SK-N-SH (cell line): ENCODE data around the gene AIRE. TPM values are rescaled to one million over a fixed set of nuclear protein-coding genes. Genes with fewer than 3 reads are reported as not detected.

Experiments used
- CTCF ChIA-PET: fragments of 300-600, 350-600 bp; formaldehyde crosslinking; extraction: SDS; loops from one replicate; lab custom pipeline; 2021; lab: Yijun Ruan, JAX
- POLR2A ChIA-PET: fragments of 350-600 bp; sonication (Branson Sonifier 250); formaldehyde crosslinking; extraction: SDS; loops from one replicate; lab custom pipeline; 2020; ENCODE audit warnings: antibody characterized with exemption, inconsistent platforms; lab: Yijun Ruan, JAX
- DNase-seq: peaks from one replicate; pipeline ENCODE4 v3.0.0; 2012
- H2AFZ ChIP-seq: fragments of 200-600 bp; sonication (generic); 2 replicates; pipeline ENCODE4 v1.8.1; 2016; ENCODE audit warnings: antibody characterized with exemption, mild to moderate bottlenecking, low read depth
- H3F3A ChIP-seq: fragments of 200-600 bp; sonication (generic); replicated peaks from 2 replicates; pipeline ENCODE3; 2016; ENCODE audit warnings: antibody characterized with exemption, mild to moderate bottlenecking; ENCODE audit not compliant: insufficient read depth
- H3K27ac ChIP-seq, 2 experiments: fragments of 200-500 bp in 1 of 2; fragments of 200-600 bp in 1 of 2; sonication (Bioruptor generic) in 1 of 2; sonication (generic), shearing (Covaris generic) in 1 of 2; 2 replicates each; pipeline versions ENCODE4 v1.5.1 to v1.6.1; 2014 to 2016; ENCODE audit warnings: low read depth in 2 of 2, inconsistent platforms in 1 of 2, low read length in 1 of 2, mild to moderate bottlenecking in 1 of 2, mixed read lengths in 1 of 2
- H3K27me3 ChIP-seq: fragments of 200-600 bp; sonication (generic), shearing (Covaris generic); 2 replicates; pipeline ENCODE4 v1.6.1; 2016; ENCODE audit warnings: mixed run types; ENCODE audit not compliant: insufficient read depth
- H3K36me3 ChIP-seq, 2 experiments: fragments of 200-500 bp in 1 of 2; fragments of 200-600 bp in 1 of 2; sonication (Bioruptor generic) in 1 of 2; sonication (generic) in 1 of 2; replicated peaks in 1 of 2; 2 replicates each; pipeline versions ENCODE3 to v1.5.1; 2014 to 2016; ENCODE audit warnings: low read length in 1 of 2, mild to moderate bottlenecking in 1 of 2; ENCODE audit not compliant: insufficient read depth in 2 of 2, control insufficient read depth in 1 of 2
- H3K4me1 ChIP-seq, 2 experiments: fragments of 200-500 bp in 1 of 2; fragments of 200-600 bp in 1 of 2; sonication (Bioruptor generic) in 1 of 2; sonication (generic), shearing (Covaris generic) in 1 of 2; 2 replicates each; pipeline versions ENCODE4 v1.5.1 to v1.6.1; 2014 to 2016; ENCODE audit warnings: low read depth in 1 of 2, low read length in 1 of 2, mixed run types in 1 of 2; ENCODE audit not compliant: insufficient read depth in 2 of 2, control insufficient read depth in 1 of 2
- H3K4me2 ChIP-seq: fragments of 200-600 bp; sonication (generic), shearing (Covaris generic); 2 replicates; pipeline ENCODE4 v1.6.1; 2017; ENCODE audit warnings: mixed run types
- H3K4me3 ChIP-seq, 2 experiments: fragments of 200-500 bp in 1 of 2; fragments of 200-600 bp in 1 of 2; sonication (Bioruptor generic) in 1 of 2; sonication (generic), shearing (Covaris generic) in 1 of 2; 2 replicates each; pipeline versions ENCODE4 v1.5.1 to v1.8.1; 2014 to 2016; ENCODE audit warnings: low read depth in 2 of 2, inconsistent platforms in 1 of 2, low read length in 1 of 2, mild to moderate bottlenecking in 1 of 2, mixed read lengths in 1 of 2, moderate library complexity in 1 of 2
- H3K79me2 ChIP-seq: fragments of 200-600 bp; sonication (generic); 2 replicates; pipeline ENCODE4 v1.8.1; 2017; ENCODE audit warnings: mild to moderate bottlenecking; ENCODE audit not compliant: insufficient read depth
- H3K9ac ChIP-seq: fragments of 200-600 bp; sonication (generic); 2 replicates; pipeline ENCODE4 v1.6.1; 2017; ENCODE audit warnings: mixed run types
- H3K9me2 ChIP-seq: fragments of 200-600 bp; sonication (generic); 2 replicates; pipeline ENCODE4 v1.6.1; 2017; ENCODE audit warnings: mixed run types
- H3K9me3 ChIP-seq: fragments of 200-600 bp; sonication (generic); 2 replicates; pipeline ENCODE4 v1.6.1; 2017; ENCODE audit warnings: mixed run types, mild to moderate bottlenecking, moderate library complexity
- H4K20me1 ChIP-seq: fragments of 200-600 bp; sonication (generic); 2 replicates; pipeline ENCODE4 v1.6.1; 2017; ENCODE audit warnings: mild to moderate bottlenecking, mixed run types; ENCODE audit not compliant: insufficient read depth
- CHD2 ChIP-seq: fragments of 150-350 bp; IDR thresholded peaks from 2 replicates; pipeline ENCODE4 v1.6.1; 2018; ENCODE audit warnings: low read length; ENCODE audit not compliant: partially characterized antibody
- EP300 ChIP-seq, 2 experiments: IDR thresholded peaks; 2 replicates each; pipeline versions ENCODE4 v1.4.0 to v1.6.1; 2012; ENCODE audit warnings: borderline replicate concordance in 1 of 2, low read depth in 1 of 2, low read length in 1 of 2
- FOSL2 ChIP-seq: IDR thresholded peaks from 2 replicates; pipeline ENCODE4 v1.4.0; 2012; ENCODE audit warnings: low read depth, mild to moderate bottlenecking, moderate library complexity, borderline replicate concordance
- FOXM1 ChIP-seq: IDR thresholded peaks from 2 replicates; pipeline ENCODE4 v1.4.0; 2012; ENCODE audit warnings: low read depth, mild to moderate bottlenecking
- GATA2 ChIP-seq: sonication (generic); formaldehyde crosslinking; IDR thresholded peaks from 2 replicates; pipeline ENCODE4 v1.5.0; 2020; ENCODE audit warnings: mild to moderate bottlenecking, missing genetic modification reagents
- JUND ChIP-seq: IDR thresholded peaks from 2 replicates; pipeline ENCODE4 v1.4.0; 2012
- MEF2A ChIP-seq: IDR thresholded peaks from 2 replicates; pipeline ENCODE4 v1.4.0; 2012; ENCODE audit warnings: low read depth, borderline replicate concordance
- NFIC ChIP-seq: IDR thresholded peaks from 2 replicates; pipeline ENCODE4 v1.4.0; 2012; ENCODE audit warnings: borderline replicate concordance
- NRF1 ChIP-seq: IDR thresholded peaks from 2 replicates; pipeline ENCODE4 v1.6.1; 2012; ENCODE audit warnings: low read depth, mild to moderate bottlenecking, low read length
- RXRA ChIP-seq: IDR thresholded peaks from 2 replicates; pipeline ENCODE4 v1.4.0; 2012; ENCODE audit warnings: low read depth, mild to moderate bottlenecking, borderline replicate concordance
- SIN3A ChIP-seq: IDR thresholded peaks from 2 replicates; pipeline ENCODE4 v1.6.1; 2012; ENCODE audit warnings: low read depth, mild to moderate bottlenecking, low read length, moderate library complexity, borderline replicate concordance
- SMC3 ChIP-seq: IDR thresholded peaks from 2 replicates; pipeline ENCODE4 v1.6.1; 2012; ENCODE audit warnings: low read depth, low read length, improper control_type of control experiment
- TAF1 ChIP-seq: IDR thresholded peaks from 2 replicates; pipeline ENCODE4 v1.6.1; 2012; ENCODE audit warnings: low read depth, mild to moderate bottlenecking, low read length, moderate library complexity, borderline replicate concordance
- TEAD4 ChIP-seq: IDR thresholded peaks from 2 replicates; pipeline ENCODE4 v1.4.0; 2012; ENCODE audit warnings: mild to moderate bottlenecking, borderline replicate concordance; ENCODE audit not compliant: insufficient read depth
- YY1 ChIP-seq: IDR thresholded peaks from 2 replicates; pipeline ENCODE4 v1.4.0; 2012; ENCODE audit warnings: low read depth, mild to moderate bottlenecking
- WGBS: methylation state at CpG from one replicate; pipeline ENCODE4 v1.1.6; 2017; ENCODE audit warnings: low lambda C conversion rate; 5-methylcytosine and 5-hydroxymethylcytosine counted together
- polyA plus RNA-seq, 3 experiments: library from polyadenylated mRNA; depleted of rRNA; stranded (reverse); fragments of >200 nt; gene quantifications; 2 replicates each; pipeline ENCODE4 v1.2.3, GENCODE V29; 2012
- TF ChIP-seq, protein P1 (sequence below): fragments of 150-350 bp; IDR thresholded peaks from 2 replicates; pipeline ENCODE4 v1.6.1; 2016; ENCODE audit warnings: mild to moderate bottlenecking, low read depth, low read length
- TF ChIP-seq, protein P2 (sequence below): IDR thresholded peaks from 2 replicates; pipeline ENCODE4 v1.4.0; 2012; ENCODE audit warnings: low read depth, borderline replicate concordance
- TF ChIP-seq, protein P3 (sequence below): IDR thresholded peaks from 2 replicates; pipeline ENCODE4; 2012

Gene AIRE
- polyA plus RNA-seq, 1 of the 3 experiments (the other 2 are of a cell fraction): not detected

DNA sequence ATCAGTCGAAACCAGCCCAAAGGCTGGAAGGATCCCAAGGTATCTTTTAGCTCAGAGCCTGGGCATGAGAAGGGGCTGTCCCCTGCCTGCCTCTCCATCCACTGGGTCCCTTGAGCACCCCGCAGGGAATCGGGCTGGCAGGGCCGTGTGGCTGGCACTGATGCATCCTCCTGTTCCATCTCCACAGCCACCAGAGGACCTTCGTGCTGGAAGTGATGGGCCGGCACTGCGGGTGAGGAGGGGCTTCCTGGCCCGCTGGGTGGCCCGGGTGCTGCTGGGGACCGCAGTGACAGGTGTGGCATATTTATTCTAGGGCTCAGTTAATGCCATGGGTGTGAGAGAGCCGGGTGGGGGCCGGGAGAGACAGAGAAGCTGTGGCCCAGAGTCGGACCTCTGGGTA is 27.8 kb downstream of the AIRE start:
- no peaks in the 10 kb centered on the region for H3K9me2 ChIP-seq
- H4K20me1 ChIP-seq: no peaks in the 10 kb centered on the region
- H3K4me3 ChIP-seq: no peak overlapping the region
- 96% methylated on average over 8 of the region's 13 CpGs for WGBS
- H2AFZ ChIP-seq: no peak overlapping the region
- H3K9ac ChIP-seq: no peak overlapping the region
- H3K36me3 ChIP-seq: peaks cover 0 to 36% of the 10 kb centered on the region in 2 experiments
- ChIA-PET CTCF (interaction anchor here (0.7 kb wide), 1 partner anchor 9 kb away, joined by 3 read pairs; no protein-coding TSS in a partner anchor), POLR2A (no interaction called here)
- DNase-seq: no peak
- no peaks in the 10 kb centered on the region for H3K9me3 ChIP-seq
- TF ChIP-seq, protein P1, sequence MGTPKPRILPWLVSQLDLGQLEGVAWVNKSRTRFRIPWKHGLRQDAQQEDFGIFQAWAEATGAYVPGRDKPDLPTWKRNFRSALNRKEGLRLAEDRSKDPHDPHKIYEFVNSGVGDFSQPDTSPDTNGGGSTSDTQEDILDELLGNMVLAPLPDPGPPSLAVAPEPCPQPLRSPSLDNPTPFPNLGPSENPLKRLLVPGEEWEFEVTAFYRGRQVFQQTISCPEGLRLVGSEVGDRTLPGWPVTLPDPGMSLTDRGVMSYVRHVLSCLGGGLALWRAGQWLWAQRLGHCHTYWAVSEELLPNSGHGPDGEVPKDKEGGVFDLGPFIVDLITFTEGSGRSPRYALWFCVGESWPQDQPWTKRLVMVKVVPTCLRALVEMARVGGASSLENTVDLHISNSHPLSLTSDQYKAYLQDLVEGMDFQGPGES: no peak
- TF ChIP-seq TEAD4: no peak
- no peak for TF ChIP-seq FOXM1
- TF ChIP-seq NFIC: no peak
- no peak for TF ChIP-seq NRF1
- H3K27me3 ChIP-seq: no peaks in the 10 kb centered on the region
- no peak overlapping the region for H3K4me2 ChIP-seq
- no peaks in the 10 kb centered on the region for H3F3A ChIP-seq
- H3K27ac ChIP-seq: no peak overlapping the region
- peaks cover 4% of the 10 kb centered on the region; the same call in 1 of the 2 replicates for H3K79me2 ChIP-seq
- H3K4me1 ChIP-seq: no peaks in the 10 kb centered on the region

DNA sequence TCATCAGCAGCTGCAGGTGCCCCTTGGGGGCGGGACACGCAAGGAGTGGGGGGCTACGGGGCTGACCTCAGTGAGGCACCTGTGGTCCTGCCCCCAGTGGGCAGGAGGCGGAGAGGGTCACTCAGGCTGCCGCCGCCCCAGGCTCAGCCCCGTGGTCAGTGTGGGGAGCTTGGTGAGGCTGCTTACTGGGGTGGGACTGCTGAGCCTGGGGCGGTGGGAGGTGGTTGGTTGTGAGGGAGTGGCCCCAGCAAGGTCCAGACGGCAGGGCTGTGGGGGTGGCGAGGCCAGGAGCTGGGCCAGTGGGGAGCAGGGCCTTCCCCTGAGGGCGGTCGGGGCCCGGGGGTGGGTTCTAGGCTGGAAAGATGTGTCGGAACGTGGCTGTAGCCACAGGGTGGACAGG is 28.5 kb downstream of the AIRE start:
- no peak overlapping the region for H3K9ac ChIP-seq
- H2AFZ ChIP-seq: no peak overlapping the region
- H3K9me2 ChIP-seq: no peaks in the 10 kb centered on the region
- no peak overlapping the region for H3K4me2 ChIP-seq
- H3K79me2 ChIP-seq: no peaks in the 10 kb centered on the region
- 90% methylated on average over 11 of the region's 15 CpGs for WGBS
- peaks cover 0 to 36% of the 10 kb centered on the region in 2 experiments for H3K36me3 ChIP-seq
- H3K9me3 ChIP-seq: no peaks in the 10 kb centered on the region
- POLR2A ChIA-PET: no interaction called here
- H3K4me1 ChIP-seq: no peaks in the 10 kb centered on the region
- no peak for DNase-seq
- CTCF ChIA-PET: interaction anchor here (1.4 kb wide), 1 partner anchor 166 kb away, joined by 3 read pairs; no protein-coding TSS in a partner anchor
- no peak for TF ChIP-seq SMC3
- no peaks in the 10 kb centered on the region for H3K27me3 ChIP-seq
- no peak overlapping the region for H3K4me3 ChIP-seq
- no peak overlapping the region for H3K27ac ChIP-seq
- no peaks in the 10 kb centered on the region for H3F3A ChIP-seq
- H4K20me1 ChIP-seq: no peaks in the 10 kb centered on the region

DNA sequence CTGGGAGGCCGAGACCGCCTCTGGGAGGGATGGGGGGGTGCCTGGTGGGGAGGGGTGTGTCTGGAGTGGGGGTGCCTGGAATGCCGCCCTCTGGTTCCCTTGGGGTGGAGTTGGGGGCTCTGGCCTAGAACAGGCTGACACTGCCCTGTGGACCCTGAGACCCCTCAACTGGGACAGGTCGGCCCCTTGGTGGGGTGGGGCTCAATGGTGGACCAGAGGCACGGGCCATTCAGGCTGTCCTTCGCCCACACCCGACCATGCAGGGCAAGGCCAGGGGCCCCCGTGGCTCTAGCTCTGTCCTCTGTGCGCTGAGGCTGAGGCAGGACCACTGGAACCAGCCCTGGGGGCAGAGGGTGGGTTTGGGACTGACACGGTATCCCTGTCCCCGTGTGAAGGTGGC is 28.9 kb downstream of the AIRE start:
- no peaks in the 10 kb centered on the region for H3F3A ChIP-seq
- no peaks in the 10 kb centered on the region for H4K20me1 ChIP-seq
- peaks cover 0 to 37% of the 10 kb centered on the region in 2 experiments for H3K36me3 ChIP-seq
- H3K4me3 ChIP-seq: no peak overlapping the region
- H3K9me2 ChIP-seq: no peaks in the 10 kb centered on the region
- H3K9ac ChIP-seq: no peak overlapping the region
- H2AFZ ChIP-seq: no peak overlapping the region
- H3K27ac ChIP-seq: no peak overlapping the region
- TF ChIP-seq TEAD4 (no peak), TAF1 (no peak), JUND (no peak), YY1 (no peak), MEF2A (no peak), RXRA (no peak), EP300 (IDR thresholded peaks at IDR 0.05; ENCODE audit: borderline replicate concordance in 1 of 2, low read depth in 1 of 2, low read length in 1 of 2) (no peak), SMC3 (no peak), GATA2 (no peak), NFIC (no peak), FOSL2 (no peak), SIN3A (no peak), CHD2 (no peak)
- TF ChIP-seq, protein P2, sequence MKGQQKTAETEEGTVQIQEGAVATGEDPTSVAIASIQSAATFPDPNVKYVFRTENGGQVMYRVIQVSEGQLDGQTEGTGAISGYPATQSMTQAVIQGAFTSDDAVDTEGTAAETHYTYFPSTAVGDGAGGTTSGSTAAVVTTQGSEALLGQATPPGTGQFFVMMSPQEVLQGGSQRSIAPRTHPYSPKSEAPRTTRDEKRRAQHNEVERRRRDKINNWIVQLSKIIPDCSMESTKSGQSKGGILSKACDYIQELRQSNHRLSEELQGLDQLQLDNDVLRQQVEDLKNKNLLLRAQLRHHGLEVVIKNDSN: no peak
- TF ChIP-seq, protein P3, sequence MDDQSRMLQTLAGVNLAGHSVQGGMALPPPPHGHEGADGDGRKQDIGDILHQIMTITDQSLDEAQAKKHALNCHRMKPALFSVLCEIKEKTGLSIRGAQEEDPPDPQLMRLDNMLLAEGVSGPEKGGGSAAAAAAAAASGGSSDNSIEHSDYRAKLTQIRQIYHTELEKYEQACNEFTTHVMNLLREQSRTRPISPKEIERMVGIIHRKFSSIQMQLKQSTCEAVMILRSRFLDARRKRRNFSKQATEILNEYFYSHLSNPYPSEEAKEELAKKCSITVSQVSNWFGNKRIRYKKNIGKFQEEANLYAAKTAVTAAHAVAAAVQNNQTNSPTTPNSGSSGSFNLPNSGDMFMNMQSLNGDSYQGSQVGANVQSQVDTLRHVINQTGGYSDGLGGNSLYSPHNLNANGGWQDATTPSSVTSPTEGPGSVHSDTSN: no peak
- no peaks in the 10 kb centered on the region for H3K4me1 ChIP-seq
- ChIA-PET POLR2A (no interaction called here), CTCF (interaction anchor here (1.4 kb wide), 1 partner anchor 166 kb away, joined by 3 read pairs; no protein-coding TSS in a partner anchor)
- WGBS: 100% methylated on average over 4 of the region's 11 CpGs
- H3K9me3 ChIP-seq: no peaks in the 10 kb centered on the region
- DNase-seq: no peak
- no peaks in the 10 kb centered on the region for H3K27me3 ChIP-seq
- H3K4me2 ChIP-seq: no peak overlapping the region
- H3K79me2 ChIP-seq: no peaks in the 10 kb centered on the region
